Upper lobe of right lung (tissue), 1 donor: ENCODE data around the gene NHEJ1. TPM values are rescaled to one million over a fixed set of nuclear protein-coding genes. Genes with fewer than 3 reads are reported as not detected.
A peak's percentile ranks its signal among the peaks of the same experiment; 100 is the strongest.

Source experiments
- ATAC-seq: fragments of 200-7000 bp; cut with Tn5 transposase; one replicate; pipeline ENCODE4 v1.9.1; 2020; ENCODE audit warnings: mild to moderate bottlenecking, moderate library complexity
- DNase-seq: peaks from one replicate; pipeline ENCODE4 v3.0.0-alpha.2; 2020
- H3K27ac ChIP-seq: fragments of 200-600 bp; one replicate; pipeline ENCODE4 v1.8.0; 2022
- H3K27me3 ChIP-seq: fragments of 200-600 bp; one replicate; pipeline ENCODE4 v1.8.0; 2022; ENCODE audit warnings: mild to moderate bottlenecking
- H3K36me3 ChIP-seq: fragments of 200-600 bp; one replicate; pipeline ENCODE4 v1.8.0; 2022
- H3K4me1 ChIP-seq: fragments of 200-600 bp; one replicate; pipeline ENCODE4 v1.8.0; 2022
- H3K4me3 ChIP-seq: fragments of 200-600 bp; one replicate; pipeline ENCODE4 v1.8.0; 2022; ENCODE audit warnings: mild to moderate bottlenecking
- H3K9me3 ChIP-seq: fragments of 200-600 bp; one replicate; pipeline ENCODE4 v1.8.0; 2022
- intact Hi-C: fragments of 100-400 bp; cut with DNase I; formaldehyde crosslinking; loops from one replicate; pipeline ENCODE4 v1.11.0; 2022
- total RNA-seq: library from RNA; stranded (reverse); fragmentation: NEBNext Ultra II Directional; extraction: Animal tissue kit (Norgen Biotek cat#: 25700); gene quantifications from one replicate; pipeline ENCODE4 v1.2.1, GENCODE V29; 2021
- TF ChIP-seq, protein P1 (sequence below): fragments of 200-600 bp; IDR thresholded peaks from one replicate; pipeline ENCODE4 v1.8.0; 2022; ENCODE audit warnings: antibody characterized with exemption
- donor health status: DM: no; HTN: yes; CAD: no; lungs with severe emphysema.

The NHEJ1 gene
- total RNA-seq, 1 donor from 2014 or later = 14.3 TPM

- H3K9me3 ChIP-seq = no peaks in the 10 kb centered on the region
- TF ChIP-seq, protein P1, sequence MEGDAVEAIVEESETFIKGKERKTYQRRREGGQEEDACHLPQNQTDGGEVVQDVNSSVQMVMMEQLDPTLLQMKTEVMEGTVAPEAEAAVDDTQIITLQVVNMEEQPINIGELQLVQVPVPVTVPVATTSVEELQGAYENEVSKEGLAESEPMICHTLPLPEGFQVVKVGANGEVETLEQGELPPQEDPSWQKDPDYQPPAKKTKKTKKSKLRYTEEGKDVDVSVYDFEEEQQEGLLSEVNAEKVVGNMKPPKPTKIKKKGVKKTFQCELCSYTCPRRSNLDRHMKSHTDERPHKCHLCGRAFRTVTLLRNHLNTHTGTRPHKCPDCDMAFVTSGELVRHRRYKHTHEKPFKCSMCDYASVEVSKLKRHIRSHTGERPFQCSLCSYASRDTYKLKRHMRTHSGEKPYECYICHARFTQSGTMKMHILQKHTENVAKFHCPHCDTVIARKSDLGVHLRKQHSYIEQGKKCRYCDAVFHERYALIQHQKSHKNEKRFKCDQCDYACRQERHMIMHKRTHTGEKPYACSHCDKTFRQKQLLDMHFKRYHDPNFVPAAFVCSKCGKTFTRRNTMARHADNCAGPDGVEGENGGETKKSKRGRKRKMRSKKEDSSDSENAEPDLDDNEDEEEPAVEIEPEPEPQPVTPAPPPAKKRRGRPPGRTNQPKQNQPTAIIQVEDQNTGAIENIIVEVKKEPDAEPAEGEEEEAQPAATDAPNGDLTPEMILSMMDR = no peak
- H3K36me3 ChIP-seq = no peaks in the 10 kb centered on the region
- peaks cover 35% of the 10 kb centered on the region for H3K4me1 ChIP-seq
- H3K4me3 ChIP-seq = no peak overlapping the region
- no peak overlapping the region for H3K27ac ChIP-seq
- H3K27me3 ChIP-seq = no peaks in the 10 kb centered on the region
- ATAC-seq (no peak), DNase-seq (no peak)
- intact Hi-C loops = loop anchor here (10.0 kb wide), 1 partner anchor 52 kb away; no protein-coding TSS in a partner anchor
Measured at GRCh38 chr2:219127037-219127635, 33.5 kb downstream of the NHEJ1 start.

GRCh38 chr2:219126555-219126954, 34.1 kb downstream of the NHEJ1 start:
- Histone ChIP-seq H3K36me3 (no peaks in the 10 kb centered on the region), H3K27me3 (no peaks in the 10 kb centered on the region), H3K27ac (no peak overlapping the region), H3K4me1 (peaks cover 35% of the 10 kb centered on the region), H3K4me3 (no peak overlapping the region), H3K9me3 (no peaks in the 10 kb centered on the region)
- intact Hi-C loops = loop anchor here (10.0 kb wide), 1 partner anchor 52 kb away; no protein-coding TSS in a partner anchor
- ATAC-seq (no peak), DNase-seq (no peak)
- TF ChIP-seq, protein P1 = no peak

DNA sequence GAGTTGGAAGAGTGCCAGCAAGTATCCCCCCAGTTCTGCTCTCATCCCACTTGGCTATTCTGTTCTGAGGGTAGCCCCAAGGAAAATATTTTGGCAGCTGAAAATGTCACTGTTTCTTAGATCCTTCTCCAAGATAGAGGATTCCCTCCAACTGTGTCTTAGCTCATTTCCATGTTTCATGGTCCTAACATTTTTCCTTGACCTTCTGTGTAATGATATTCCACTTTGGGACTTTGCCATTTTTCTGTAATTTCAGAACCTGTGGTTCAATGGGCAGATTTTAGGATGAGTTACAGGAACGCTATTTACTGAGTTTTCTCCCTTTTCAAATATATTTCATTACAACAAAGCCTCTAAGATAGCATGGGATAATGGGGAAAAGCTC, 34.7 kb downstream of the NHEJ1 start:
- no peaks in the 10 kb centered on the region for H3K9me3 ChIP-seq
- no peak overlapping the region for H3K27ac ChIP-seq
- H3K27me3 ChIP-seq = no peaks in the 10 kb centered on the region
- intact Hi-C loops = loop anchor here (10.0 kb wide), 1 partner anchor 51 kb away; no protein-coding TSS in a partner anchor
- ATAC-seq (no peak), DNase-seq (no peak)
- TF ChIP-seq, protein P1 = no peak
- H3K4me1 ChIP-seq = peaks cover 35% of the 10 kb centered on the region
- H3K36me3 ChIP-seq = no peaks in the 10 kb centered on the region
- no peak overlapping the region for H3K4me3 ChIP-seq

GRCh38 chr2:219125225-219125885, 35.3 kb downstream of the NHEJ1 start:
- peaks cover 35% of the 10 kb centered on the region for H3K4me1 ChIP-seq
- no peaks in the 10 kb centered on the region for H3K27me3 ChIP-seq
- no peaks in the 10 kb centered on the region for H3K36me3 ChIP-seq
- no peak overlapping the region for H3K4me3 ChIP-seq
- intact Hi-C loops = loop anchor here (10.0 kb wide), 1 partner anchor 51 kb away; no protein-coding TSS in a partner anchor
- no peak overlapping the region for H3K27ac ChIP-seq
- ATAC-seq = peak; percentile 89
- peak; percentile 86 for DNase-seq
- no peaks in the 10 kb centered on the region for H3K9me3 ChIP-seq
- TF ChIP-seq, protein P1 = no peak

- ATAC-seq (peak; percentile 30), DNase-seq (no peak)
- intact Hi-C loops = loop anchor here (10.0 kb wide), 1 partner anchor 50 kb away; no protein-coding TSS in a partner anchor
- no peaks in the 10 kb centered on the region for H3K36me3 ChIP-seq
- no peaks in the 10 kb centered on the region for H3K9me3 ChIP-seq
- no peak overlapping the region for H3K27ac ChIP-seq
- no peak overlapping the region for H3K4me3 ChIP-seq
- TF ChIP-seq, protein P1 = no peak
- no peaks in the 10 kb centered on the region for H3K27me3 ChIP-seq
- peaks cover 35% of the 10 kb centered on the region for H3K4me1 ChIP-seq
Measured at GRCh38 chr2:219124381-219125110, 36.1 kb downstream of the NHEJ1 start.
